Stimulated activated naive CD4-positive, alpha-beta T cell (primary cell): ENCODE results near the gene PBRM1.

Experiments
- DNase-seq, 6 experiments: peaks; one replicate each; lab custom pipeline; 2025; lab: John Stamatoyannopoulos, UW

Gene PBRM1

DNA sequence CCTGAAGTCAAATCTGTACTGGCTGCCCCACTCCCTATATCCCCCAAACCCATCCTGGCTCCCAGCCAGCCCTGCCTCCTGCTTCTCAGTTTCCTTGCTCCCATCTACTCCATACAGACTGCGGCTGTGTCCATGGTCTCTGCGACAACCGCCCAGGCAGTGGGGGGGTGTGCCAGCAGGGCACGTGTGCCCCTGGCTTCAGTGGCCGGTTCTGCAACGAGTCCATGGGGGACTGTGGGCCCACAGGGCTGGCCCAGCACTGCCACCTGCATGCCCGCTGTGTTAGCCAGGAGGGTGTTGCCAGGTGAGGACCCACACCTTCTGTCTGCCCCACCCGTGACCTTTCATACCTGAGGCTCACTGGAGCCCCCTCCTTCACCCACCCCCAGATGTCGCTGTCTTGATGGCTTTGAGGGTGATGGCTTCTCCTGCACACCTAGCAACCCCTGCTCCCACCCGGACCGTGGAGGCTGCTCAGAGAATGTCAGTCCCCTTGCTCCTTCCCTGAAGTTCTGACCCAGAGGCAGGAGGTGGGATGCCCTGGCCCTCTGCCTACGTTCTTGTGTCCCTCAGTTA is 175.9 kb downstream of the PBRM1 start:
- no peak for DNase-seq

DNA sequence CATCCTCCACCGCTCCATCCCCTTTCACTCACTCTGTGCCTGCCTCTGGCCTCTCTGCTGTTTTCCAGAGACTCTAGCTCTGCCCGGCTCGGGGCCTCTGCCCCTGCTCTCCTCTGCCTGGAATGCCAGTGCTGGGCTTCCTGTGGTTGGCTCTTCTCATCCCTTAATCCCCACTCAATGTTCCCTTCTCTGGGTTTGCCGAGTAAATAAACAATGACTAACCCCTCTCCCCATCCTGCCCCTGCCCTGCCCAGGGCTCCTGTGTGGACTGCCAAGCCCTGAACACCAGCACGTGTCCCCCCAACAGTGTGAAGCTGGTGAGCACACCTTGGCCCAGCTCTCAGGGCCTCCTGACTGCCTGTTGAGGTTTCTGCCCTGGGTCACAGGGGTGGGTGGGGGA is 178.4 kb downstream of the PBRM1 start:
- no peak for DNase-seq

DNA sequence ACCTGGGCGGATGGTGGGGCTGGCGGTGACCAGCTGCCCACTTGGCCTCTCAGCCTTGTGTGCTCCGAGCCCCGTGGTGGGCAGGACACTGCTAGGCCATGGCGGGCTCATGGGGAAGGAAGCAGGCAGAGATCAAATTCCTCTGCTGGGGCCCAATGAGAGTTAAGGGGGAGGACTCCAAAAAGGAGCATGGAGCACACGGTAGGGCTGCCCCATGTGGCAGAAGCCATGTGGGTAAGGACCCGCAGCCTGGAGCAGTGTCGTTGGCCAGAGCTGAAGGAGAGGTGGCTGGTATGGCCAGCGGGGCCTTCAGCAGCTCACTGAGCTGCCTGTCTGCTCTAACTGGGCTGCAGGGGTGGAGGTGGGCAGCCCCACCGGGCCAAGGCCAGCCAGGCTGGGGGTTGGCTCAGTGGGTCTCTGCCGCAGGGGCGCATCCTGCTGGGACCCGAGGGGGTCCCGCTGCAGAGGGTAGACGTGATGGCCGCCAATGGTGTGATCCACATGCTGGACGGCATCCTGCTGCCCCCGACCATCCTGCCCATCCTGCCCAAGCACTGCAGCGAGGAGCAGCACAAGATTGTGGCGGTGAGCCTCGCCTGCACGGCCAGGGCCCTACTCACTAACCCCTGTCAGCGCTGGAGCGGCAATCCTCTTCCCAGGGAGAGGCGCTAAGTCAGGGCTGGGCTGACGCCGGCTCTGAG is 179.3 kb downstream of the PBRM1 start:
- DNase-seq = no peak

DNA sequence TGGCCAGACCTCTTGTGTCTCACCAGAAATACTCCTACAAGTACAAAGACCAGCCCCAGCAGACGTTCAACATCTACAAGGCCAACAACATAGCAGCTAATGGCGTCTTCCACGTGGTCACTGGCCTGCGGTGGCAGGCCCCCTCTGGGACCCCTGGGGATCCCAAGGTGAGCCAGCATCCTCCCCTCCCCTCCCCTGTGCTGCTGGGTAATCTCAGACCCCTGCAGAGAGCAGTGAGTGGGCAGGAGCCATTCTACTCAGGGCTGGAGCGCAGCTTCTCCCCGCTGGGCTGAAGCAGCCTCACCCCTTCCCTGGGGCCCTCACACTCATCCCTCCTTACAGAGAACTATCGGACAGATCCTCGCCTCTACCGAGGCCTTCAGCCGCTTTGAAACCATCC is 180.7 kb downstream of the PBRM1 start:
- DNase-seq = no peak

DNA sequence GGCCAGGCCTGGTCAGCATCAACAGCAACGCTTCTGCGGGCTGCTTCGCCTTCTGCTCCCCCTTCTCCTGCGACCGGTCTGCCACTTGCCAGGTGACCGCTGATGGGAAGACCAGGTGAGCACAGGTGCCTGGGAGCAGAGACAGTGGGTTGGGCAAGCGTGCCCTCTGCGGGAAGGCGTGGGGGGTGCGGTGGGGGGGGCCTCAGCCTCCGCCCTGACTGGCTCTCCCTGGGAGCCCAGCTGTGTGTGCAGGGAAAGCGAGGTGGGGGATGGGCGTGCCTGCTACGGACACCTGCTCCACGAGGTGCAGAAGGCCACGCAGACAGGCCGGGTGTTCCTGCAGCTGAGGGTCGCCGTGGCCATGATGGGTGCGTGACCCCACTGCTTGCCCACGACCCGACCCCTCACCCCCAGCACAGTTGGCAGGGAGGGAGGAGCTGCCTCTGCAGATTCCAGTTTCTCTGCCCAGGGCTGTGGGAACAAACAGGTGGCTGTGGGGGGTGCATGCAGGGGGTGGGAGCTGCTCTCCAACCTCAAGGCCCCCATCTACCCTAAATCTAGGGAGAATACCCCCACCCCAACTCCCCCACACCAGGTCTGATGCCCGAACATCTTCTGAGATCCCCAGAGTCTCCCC is 181.8 kb downstream of the PBRM1 start:
- DNase-seq = no peak

DNA sequence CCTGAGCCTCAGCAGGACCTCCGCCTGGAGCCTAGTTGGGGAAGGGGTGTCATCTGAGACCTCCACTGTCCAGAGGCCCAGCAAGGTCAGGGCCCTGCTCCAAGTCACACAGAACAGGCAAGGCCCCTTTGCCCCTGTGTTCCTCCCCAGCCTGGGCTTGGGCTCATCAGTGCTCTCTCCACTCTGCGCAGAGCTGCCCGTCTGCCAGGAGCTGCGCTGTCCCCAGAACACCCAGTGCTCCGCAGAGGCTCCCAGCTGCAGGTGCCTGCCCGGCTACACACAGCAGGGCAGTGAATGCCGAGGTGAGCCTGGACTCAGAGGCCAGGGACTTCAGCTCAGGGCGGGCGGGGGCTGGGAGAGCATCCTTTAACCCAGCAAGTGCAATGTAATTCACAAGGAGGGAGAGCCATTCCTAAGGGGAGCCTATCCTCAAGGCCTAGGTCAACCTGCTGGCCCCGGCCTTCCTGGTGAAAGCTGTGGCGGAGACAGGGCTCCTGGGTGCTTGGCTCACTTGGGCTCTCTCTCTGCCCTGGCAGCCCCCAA is 182.8 kb downstream of the PBRM1 start:
- DNase-seq = no peak

DNA sequence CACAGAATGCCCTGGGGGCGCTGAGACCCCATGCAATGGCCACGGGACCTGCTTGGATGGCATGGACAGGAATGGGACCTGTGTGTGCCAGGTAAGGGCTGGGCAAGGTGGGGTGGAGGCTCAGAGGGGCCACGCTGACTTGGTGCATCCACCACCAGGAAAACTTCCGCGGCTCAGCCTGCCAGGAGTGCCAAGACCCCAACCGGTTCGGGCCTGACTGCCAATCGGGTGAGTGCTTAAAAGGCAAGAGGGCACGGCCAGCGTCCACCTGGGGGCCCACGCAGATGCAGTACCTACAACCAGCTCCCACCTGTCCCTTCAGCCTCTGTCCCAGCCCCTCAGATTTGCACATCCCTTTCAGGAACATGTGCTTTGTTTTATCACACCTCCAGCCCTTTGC is 183.7 kb downstream of the PBRM1 start:
- DNase-seq = no peak

DNA sequence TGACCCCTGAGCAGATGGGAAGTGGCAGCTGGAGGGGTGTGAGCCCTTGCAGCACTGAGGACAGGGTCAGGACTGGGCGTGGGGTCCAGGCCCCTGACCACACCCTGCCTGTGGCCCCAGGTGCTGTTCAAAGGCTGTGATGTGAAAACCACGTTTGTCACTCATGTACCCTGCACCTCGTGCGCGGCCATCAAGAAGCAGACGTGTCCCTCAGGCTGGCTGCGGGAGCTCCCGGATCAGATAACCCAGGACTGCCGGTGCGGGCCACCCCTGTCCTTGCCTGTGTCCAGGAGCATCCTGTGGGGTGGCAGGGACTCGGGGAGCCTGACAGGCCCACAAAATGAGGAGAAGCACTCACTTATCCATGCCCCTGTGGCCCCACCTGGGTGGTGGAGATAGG is 184.7 kb downstream of the PBRM1 start:
- DNase-seq = no peak

DNA sequence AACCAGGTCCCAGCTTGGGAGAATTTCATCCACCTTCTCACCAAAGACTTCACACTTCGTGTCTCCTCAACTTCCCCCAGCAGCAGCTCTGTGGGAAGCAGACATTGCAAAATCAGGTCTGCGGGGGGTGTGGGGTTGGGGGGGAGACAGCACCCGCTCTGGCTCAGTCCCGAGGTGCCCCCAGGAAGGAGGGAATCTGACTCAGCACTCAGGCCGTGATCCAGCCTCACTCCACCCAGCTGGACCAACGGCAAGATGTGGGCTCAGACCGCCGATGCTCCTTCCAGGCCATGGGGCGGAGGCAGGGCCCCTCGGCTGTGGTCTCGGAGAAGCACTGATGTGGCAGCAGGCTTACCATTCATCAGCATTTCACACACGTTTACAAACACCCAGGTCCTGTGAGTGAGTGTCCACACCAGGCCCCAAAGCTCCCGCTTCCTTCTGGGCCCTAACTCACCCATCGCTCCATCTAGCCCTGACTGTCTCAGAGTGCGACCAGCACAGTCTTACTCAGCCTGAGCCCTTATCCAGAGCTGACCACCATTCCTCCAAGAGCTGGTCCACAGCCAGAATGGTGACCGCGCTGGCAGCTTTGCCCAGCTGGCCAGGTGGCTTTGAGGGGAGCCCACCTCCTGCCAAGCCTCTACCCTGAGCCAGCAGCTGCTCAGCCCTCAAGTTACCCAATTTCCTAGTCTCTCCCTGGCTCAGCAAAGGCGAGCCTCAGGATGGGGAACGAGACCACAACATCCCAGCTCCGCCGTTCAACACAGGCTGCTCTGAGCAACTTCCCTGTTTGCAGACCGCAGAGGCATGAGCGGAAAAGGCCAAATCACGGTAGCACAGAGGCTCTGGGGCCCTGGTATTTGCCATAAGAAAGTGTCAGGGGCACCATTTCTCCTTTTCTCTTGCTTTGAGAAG is 187.3 kb downstream of the PBRM1 start:
- DNase-seq = no peak

DNA sequence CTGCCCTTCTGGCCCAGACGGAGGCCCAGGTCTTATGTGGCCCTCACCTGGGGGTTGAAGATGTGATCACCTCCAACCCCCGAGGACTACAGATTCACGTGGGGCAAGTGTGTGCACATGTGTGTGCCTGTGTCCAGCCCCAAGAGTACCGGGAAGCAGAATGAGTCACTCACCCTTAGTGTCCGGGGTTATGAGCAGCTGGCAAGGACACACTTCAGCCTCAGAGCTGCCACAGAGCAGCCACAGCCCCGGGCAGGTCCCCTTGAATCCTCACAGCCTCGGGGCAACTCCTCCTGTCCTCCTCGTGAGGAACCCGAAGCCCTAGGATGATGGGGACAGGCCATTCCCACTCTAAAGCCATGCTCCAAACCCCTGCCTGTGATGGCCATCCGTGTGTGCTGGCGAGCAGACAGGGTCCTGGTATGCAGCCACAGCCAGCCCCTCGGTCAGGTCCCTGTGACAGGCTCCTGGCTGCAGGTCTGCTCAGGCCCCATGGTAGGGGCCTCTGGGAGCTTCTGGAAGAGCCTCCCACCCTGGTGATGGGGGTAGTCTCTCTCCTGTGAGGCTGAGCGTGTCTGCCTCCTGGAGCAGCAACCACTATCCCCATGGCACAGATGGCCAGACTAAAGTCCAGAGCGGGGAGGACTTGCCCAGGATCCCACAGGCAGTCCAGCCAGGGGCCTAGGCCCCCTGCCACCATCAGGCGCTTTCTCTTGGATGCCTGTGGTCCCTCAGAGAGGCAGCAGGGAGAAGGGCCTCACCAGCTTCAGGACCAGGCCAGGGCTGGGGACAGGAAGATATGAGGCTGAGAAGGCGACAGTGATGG is 189.7 kb downstream of the PBRM1 start:
- no peak for DNase-seq
